ENCODE results near the gene OR51V1.

DNA sequence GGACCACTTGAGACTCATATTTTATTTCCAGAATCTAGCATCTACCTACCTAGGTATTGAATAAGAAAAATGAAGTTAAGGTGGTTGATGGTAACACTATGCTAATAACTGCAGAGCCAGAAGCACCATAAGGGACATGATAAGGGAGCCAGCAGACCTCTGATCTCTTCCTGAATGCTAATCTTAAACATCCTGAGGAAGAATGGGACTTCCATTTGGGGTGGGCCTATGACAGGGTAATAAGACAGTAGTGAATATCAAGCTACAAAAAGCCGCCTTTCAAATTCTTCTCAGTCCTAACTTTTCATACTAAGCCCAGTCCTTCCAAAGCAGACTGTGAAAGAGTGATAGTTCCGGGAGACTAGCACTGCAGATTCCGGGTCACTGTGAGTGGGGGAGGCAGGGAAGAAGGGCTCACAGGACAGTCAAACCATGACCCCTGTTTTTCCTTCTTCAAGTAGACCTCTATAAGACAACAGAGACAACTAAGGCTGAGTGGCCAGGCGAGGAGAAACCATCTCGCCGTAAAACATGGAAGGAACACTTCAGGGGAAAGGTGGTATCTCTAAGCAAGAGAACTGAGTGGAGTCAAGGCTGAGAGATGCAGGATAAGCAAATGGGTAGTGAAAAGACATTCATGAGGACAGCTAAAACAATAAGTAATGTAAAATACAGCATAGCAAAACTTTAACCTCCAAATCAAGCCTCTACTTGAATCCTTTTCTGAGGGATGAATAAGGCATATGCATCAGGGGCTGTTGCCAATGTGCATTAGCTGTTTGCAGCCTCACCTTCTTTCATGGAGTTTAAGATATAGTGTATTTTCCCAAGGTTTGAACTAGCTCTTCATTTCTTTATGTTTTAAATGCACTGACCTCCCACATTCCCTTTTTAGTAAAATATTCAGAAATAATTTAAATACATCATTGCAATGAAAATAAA, 24.3 kb upstream of the OR51V1 start:
- TF ChIP-seq ZFX (CRISPR knock-in tag; IDR thresholded peaks at IDR 0.05; ENCODE audit: low read depth) (no peak), ZNF274 (CRISPR knock-in tag; IDR thresholded peaks at IDR 0.05) (no peak), TP53 (CRISPR knock-in tag; conservative IDR thresholded peaks at IDR 0.05) (no peak), TCF12 (IDR thresholded peaks at IDR 0.05) (no peak), TCF12 (CRISPR knock-in tag; IDR thresholded peaks at IDR 0.05) (no peak), POLR2A (IDR thresholded peaks at IDR 0.05; ENCODE audit: insufficient read depth in 1 of 2, low read depth in 2 of 2, low read length in 2 of 2) (no peak), HNF4G (IDR thresholded peaks at IDR 0.05; ENCODE audit: borderline replicate concordance, low read depth, low read length) (no peak), HNF4G (CRISPR knock-in tag; IDR thresholded peaks at IDR 0.05; ENCODE audit: borderline replicate concordance, low read depth) (no peak), JUNB (CRISPR knock-in tag; IDR thresholded peaks at IDR 0.05; ENCODE audit: borderline replicate concordance) (no peak), CC2D1A (CRISPR knock-in tag; IDR thresholded peaks at IDR 0.05) (no peak), HNRNPUL1 (IDR thresholded peaks at IDR 0.05; ENCODE audit: low read depth, low read length) (no peak), REST (IDR thresholded peaks at IDR 0.05; ENCODE audit: borderline replicate concordance in 1 of 2, low read depth in 1 of 2, low read length in 2 of 2) (no peak)
- TF ChIP-seq, protein P1, sequence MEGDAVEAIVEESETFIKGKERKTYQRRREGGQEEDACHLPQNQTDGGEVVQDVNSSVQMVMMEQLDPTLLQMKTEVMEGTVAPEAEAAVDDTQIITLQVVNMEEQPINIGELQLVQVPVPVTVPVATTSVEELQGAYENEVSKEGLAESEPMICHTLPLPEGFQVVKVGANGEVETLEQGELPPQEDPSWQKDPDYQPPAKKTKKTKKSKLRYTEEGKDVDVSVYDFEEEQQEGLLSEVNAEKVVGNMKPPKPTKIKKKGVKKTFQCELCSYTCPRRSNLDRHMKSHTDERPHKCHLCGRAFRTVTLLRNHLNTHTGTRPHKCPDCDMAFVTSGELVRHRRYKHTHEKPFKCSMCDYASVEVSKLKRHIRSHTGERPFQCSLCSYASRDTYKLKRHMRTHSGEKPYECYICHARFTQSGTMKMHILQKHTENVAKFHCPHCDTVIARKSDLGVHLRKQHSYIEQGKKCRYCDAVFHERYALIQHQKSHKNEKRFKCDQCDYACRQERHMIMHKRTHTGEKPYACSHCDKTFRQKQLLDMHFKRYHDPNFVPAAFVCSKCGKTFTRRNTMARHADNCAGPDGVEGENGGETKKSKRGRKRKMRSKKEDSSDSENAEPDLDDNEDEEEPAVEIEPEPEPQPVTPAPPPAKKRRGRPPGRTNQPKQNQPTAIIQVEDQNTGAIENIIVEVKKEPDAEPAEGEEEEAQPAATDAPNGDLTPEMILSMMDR (CRISPR knock-in tag; IDR thresholded peaks at IDR 0.05) = no peak

Data from HepG2 (cell line).